HT1080 (cell line): ENCODE results near the gene KLHDC3. TPM values are rescaled to one million over a fixed set of nuclear protein-coding genes. Genes with fewer than 3 reads are reported as not detected.

Source experiments
- DNase-seq: peaks from one replicate; pipeline ENCODE4 v3.0.0-alpha.2; 2015; ENCODE audit warnings: low read depth
- polyA plus RNA-seq, 2 experiments: library from polyadenylated mRNA; depleted of rRNA; stranded (reverse); fragments of >200 nt; gene quantifications; 2 replicates each; pipeline ENCODE4 v1.2.3, GENCODE V29; 2015
- total RNA-seq: library from RNA; depleted of rRNA; stranded (reverse); fragments of >200 nt; shearing (Covaris generic); gene quantifications from 2 replicates; pipeline ENCODE4 v1.2.3, GENCODE V29; 2014; rRNA removed

Gene KLHDC3
- 119 and 133 TPM in 2 replicates for total RNA-seq
- polyA plus RNA-seq (2015; cell fraction: cytosol; rRNA removed), result 90.4 and 91.2 TPM in 2 replicates
- polyA plus RNA-seq (2015; cell fraction: nucleus; rRNA removed), result 55.7 and 57.5 TPM in 2 replicates

GRCh38 chr6:43013843-43014433, at the start of gene KLHDC3, which contains the start of gene MEA1:
TSS of gene KLHDC3 (plus strand) at chr6:43014249. CDS start at chr6:43017193, 2,944 bp downstream.
TSS of gene MEA1 (minus strand) at chr6:43013946. CDS start at chr6:43013813, 133 bp downstream.
- DNase-seq, result peak; percentile 100

GRCh38 chr6:42966571-42966970, 47.5 kb upstream of the KLHDC3 start:
- DNase-seq, result no peak

- no peak for DNase-seq
Measured at GRCh38 chr6:42967228-42967627, 46.8 kb upstream of the KLHDC3 start.

- DNase-seq, result no peak
Measured at GRCh38 chr6:42968126-42968701, 45.8 kb upstream of the KLHDC3 start.

- no peak for DNase-seq
Measured at GRCh38 chr6:42968783-42969182, 45.3 kb upstream of the KLHDC3 start.

- no peak for DNase-seq
Measured at GRCh38 chr6:42969431-42969830, 44.6 kb upstream of the KLHDC3 start.

- no peak for DNase-seq
Measured at GRCh38 chr6:42969934-42970333, 44.1 kb upstream of the KLHDC3 start.

GRCh38 chr6:42970871-42971612, 43.0 kb upstream of the KLHDC3 start:
- DNase-seq, result peak; percentile 60

GRCh38 chr6:42971746-42972327, 42.2 kb upstream of the KLHDC3 start:
- DNase-seq, result no peak

- no peak for DNase-seq
Measured at GRCh38 chr6:42973926-42974325, 40.1 kb upstream of the KLHDC3 start.

GRCh38 chr6:42974919-42975505, 39.0 kb upstream of the KLHDC3 start:
- no peak for DNase-seq

- DNase-seq, result no peak
Measured at GRCh38 chr6:42978487-42978838, 35.6 kb upstream of the KLHDC3 start.

GRCh38 chr6:42978839-42979522, 35.1 kb upstream of the KLHDC3 start, which contains the start of gene PEX6:
TSS of gene PEX6 (minus strand) at chr6:42979181. CDS start at chr6:42979150, 31 bp downstream.
- peak; percentile 90 for DNase-seq

GRCh38 chr6:42979523-42980177, 34.4 kb upstream of the KLHDC3 start:
- DNase-seq, result peak; percentile 48

GRCh38 chr6:42981836-42982235, 32.2 kb upstream of the KLHDC3 start:
- no peak for DNase-seq

GRCh38 chr6:42984001-42984923, 29.8 kb upstream of the KLHDC3 start, which contains the start of gene PPP2R5D:
TSS of gene PPP2R5D (plus strand) at chr6:42984570. CDS start at chr6:42984678, 108 bp downstream.
- peak; percentile 99 for DNase-seq

GRCh38 chr6:42984924-42985475, 29.0 kb upstream of the KLHDC3 start:
- DNase-seq, result no peak

GRCh38 chr6:42987533-42988451, 26.3 kb upstream of the KLHDC3 start:
- DNase-seq, result no peak
